ENCODE measurements around the gene FRMD6.

The FRMD6 gene

GRCh38 chr14:51652168-51653078 lies 713 bp downstream of the FRMD6 start:
- peak overlapping the region; percentile 74 to 93 for H3K4me3 ChIP-seq (replicated peaks in 1 of 2; ENCODE audit: low read depth in 2 of 2, low read length in 2 of 2)
- TF ChIP-seq CTCF (IDR thresholded peaks at IDR 0.05; ENCODE audit: low read depth, low read length): no peak
- DNase-seq (ENCODE audit: low read depth in 2 of 2): no peak

DNA sequence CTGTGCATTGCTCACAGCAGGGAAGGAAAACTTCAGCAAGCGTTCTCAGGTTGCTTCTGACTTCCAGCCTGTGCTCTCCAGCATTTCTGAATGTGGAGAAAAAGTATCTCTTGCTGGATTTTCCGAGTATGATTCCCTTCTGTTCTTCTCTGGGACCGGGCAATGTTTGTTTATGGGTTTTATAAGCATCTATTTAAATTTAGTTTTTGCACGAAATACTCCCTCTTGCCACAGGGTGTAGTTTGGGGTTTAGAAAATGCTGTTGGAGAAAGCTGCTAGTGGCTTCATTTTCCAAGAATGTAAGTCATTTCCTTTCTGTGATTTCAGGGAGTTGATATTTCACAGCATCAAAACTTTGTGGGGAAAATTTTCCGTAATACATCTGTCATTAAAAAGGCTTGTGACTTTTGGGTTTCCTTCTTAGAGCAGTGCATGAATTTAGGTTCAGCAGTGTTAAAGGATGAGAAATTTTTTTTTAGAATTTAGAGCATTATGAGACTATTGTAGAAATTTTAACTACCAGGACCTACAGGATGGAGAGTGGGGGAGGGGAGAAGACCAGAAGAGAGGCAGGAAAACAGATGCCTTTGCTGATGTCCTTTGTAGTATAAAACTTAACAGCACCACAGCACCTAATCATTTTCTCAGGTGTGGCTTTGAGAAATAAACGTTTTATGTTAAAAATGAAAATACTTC lies 1.5 kb downstream of the FRMD6 start:
- peak; percentile 86 to 91 for DNase-seq (ENCODE audit: low read depth in 2 of 2)
- peak overlapping the region; percentile 74 to 93 for H3K4me3 ChIP-seq (replicated peaks in 1 of 2; ENCODE audit: low read depth in 2 of 2, low read length in 2 of 2)
- peak; percentile 52 for TF ChIP-seq CTCF (IDR thresholded peaks at IDR 0.05; ENCODE audit: low read depth, low read length)

- DNase-seq (ENCODE audit: low read depth in 2 of 2): peak in 1 of 2 donors; percentile 46
- H3K4me3 ChIP-seq (replicated peaks in 1 of 2; ENCODE audit: low read depth in 2 of 2, low read length in 2 of 2): peak overlapping the region; percentile 74 to 93
- TF ChIP-seq CTCF (IDR thresholded peaks at IDR 0.05; ENCODE audit: low read depth, low read length): no peak
Observed at GRCh38 chr14:51653775-51654532, 2.2 kb downstream of the FRMD6 start.

GRCh38 chr14:51654533-51654845 lies 2.8 kb downstream of the FRMD6 start:
- H3K4me3 ChIP-seq (replicated peaks in 1 of 2; ENCODE audit: low read depth in 2 of 2, low read length in 2 of 2): peak overlapping the region in 1 of 2 donors; percentile 74
- DNase-seq (ENCODE audit: low read depth in 2 of 2): no peak
- no peak for TF ChIP-seq CTCF (IDR thresholded peaks at IDR 0.05; ENCODE audit: low read depth, low read length)

DNA sequence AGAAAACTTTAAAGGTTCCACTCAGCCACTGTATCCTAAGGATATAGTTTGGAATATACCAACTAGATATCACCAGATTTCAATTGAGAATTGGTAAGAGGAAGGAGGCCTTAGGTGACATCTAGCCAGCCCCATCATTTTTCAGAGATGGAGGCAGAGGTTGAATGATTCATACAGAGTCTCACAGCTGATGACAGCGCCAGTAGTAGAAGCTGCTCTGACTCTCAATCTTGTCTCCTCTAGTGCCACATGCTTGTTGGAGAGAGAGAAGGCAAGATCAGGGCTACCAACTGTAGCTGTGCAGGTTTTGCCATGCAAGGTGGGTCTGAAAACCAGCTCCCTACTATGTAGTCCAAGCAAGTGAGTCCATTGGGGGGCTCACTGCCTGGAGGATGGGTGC lies 6.1 kb downstream of the FRMD6 start:
- no peak overlapping the region for H3K4me3 ChIP-seq (replicated peaks in 1 of 2; ENCODE audit: low read depth in 2 of 2, low read length in 2 of 2)
- peak in 1 of 2 donors; percentile 54 for DNase-seq (ENCODE audit: low read depth in 2 of 2)
- no peak for TF ChIP-seq CTCF (IDR thresholded peaks at IDR 0.05; ENCODE audit: low read depth, low read length)

- no peak for TF ChIP-seq CTCF (IDR thresholded peaks at IDR 0.05; ENCODE audit: low read depth, low read length)
- DNase-seq (ENCODE audit: low read depth in 2 of 2): no peak
- H3K4me3 ChIP-seq (replicated peaks in 1 of 2; ENCODE audit: low read depth in 2 of 2, low read length in 2 of 2): no peak overlapping the region
Observed at GRCh38 chr14:51658441-51659173, 6.9 kb downstream of the FRMD6 start.

Data from cardiac fibroblast (primary cell).